GM19023 (cell line): ENCODE measurements around the gene ANKRD44.

ENCODE experiments used
- ATAC-seq: cut with Tn5 transposase; IDR thresholded peaks from one replicate; pipeline ENCODE4 v1.9.1; 2021; ENCODE audit warnings: mild to moderate bottlenecking, moderate library complexity; ENCODE audit not compliant: unreplicated experiment

ANKRD44 gene

GRCh38 chr2:197210430-197210829 is 100.2 kb downstream of the ANKRD44 start:
- ATAC-seq: no peak

GRCh38 chr2:197209742-197210408 is 100.7 kb downstream of the ANKRD44 start:
- peak; percentile 33 for ATAC-seq

GRCh38 chr2:197209246-197209645 is 101.3 kb downstream of the ANKRD44 start:
- no peak for ATAC-seq

- no peak for ATAC-seq
Observed at GRCh38 chr2:197208841-197209240, 101.7 kb downstream of the ANKRD44 start.

GRCh38 chr2:197208024-197208423 is 102.6 kb downstream of the ANKRD44 start:
- no peak for ATAC-seq

GRCh38 chr2:197207598-197207997 is 103.0 kb downstream of the ANKRD44 start:
- ATAC-seq: no peak

- ATAC-seq: no peak
Observed at GRCh38 chr2:197207106-197207505, 103.5 kb downstream of the ANKRD44 start.

GRCh38 chr2:197205585-197206215 is 104.9 kb downstream of the ANKRD44 start:
- peak; percentile 76 for ATAC-seq

- no peak for ATAC-seq
Observed at GRCh38 chr2:197204519-197205250, 105.9 kb downstream of the ANKRD44 start.

GRCh38 chr2:197201874-197202273 is 108.7 kb downstream of the ANKRD44 start:
- ATAC-seq: no peak

- no peak for ATAC-seq
Observed at GRCh38 chr2:197200762-197201058, 109.9 kb downstream of the ANKRD44 start.

- no peak for ATAC-seq
Observed at GRCh38 chr2:197200051-197200761, 110.4 kb downstream of the ANKRD44 start.

GRCh38 chr2:197198890-197199289 is 111.7 kb downstream of the ANKRD44 start:
- peak; percentile 99 for ATAC-seq

GRCh38 chr2:197197895-197198311 is 112.7 kb downstream of the ANKRD44 start:
- no peak for ATAC-seq

- no peak for ATAC-seq
Observed at GRCh38 chr2:197196541-197197180, 113.9 kb downstream of the ANKRD44 start.

GRCh38 chr2:197195518-197195917 is 115.1 kb downstream of the ANKRD44 start:
- ATAC-seq: no peak

GRCh38 chr2:197191940-197192322 is 118.6 kb downstream of the ANKRD44 start:
- ATAC-seq: peak; percentile 73

- ATAC-seq: peak; percentile 46
Observed at GRCh38 chr2:197191177-197191939, 119.2 kb downstream of the ANKRD44 start.

- no peak for ATAC-seq
Observed at GRCh38 chr2:197190100-197190432, 120.5 kb downstream of the ANKRD44 start.

- no peak for ATAC-seq
Observed at GRCh38 chr2:197189426-197190099, 121.0 kb downstream of the ANKRD44 start.
